Measurements from ENCODE around the gene PLGRKT.
"Not testable (repeated sequence)": the region's sequence is repeated elsewhere in the genome, so short reads cannot be mapped to it uniquely, and the experiment has no call there.

The PLGRKT gene

DNA sequence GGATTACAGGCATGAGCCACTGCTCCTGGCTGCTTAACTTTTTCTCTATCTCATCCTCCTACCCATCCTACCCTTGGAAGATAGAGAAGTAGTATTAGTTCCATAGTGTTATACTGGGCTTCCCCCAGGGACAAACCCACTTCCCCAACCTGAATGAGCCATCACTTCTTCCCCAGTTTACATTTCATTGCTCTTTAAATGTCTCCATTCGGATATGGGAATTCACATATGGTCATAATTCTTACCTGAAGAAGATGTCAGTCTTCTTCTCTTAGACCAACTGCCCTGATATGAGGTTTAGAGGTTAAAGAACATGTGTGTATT is 14.5 kb upstream of the PLGRKT start:
- no peak for DNase-seq (ENCODE audit: low read depth in 3 of 3)

DNA sequence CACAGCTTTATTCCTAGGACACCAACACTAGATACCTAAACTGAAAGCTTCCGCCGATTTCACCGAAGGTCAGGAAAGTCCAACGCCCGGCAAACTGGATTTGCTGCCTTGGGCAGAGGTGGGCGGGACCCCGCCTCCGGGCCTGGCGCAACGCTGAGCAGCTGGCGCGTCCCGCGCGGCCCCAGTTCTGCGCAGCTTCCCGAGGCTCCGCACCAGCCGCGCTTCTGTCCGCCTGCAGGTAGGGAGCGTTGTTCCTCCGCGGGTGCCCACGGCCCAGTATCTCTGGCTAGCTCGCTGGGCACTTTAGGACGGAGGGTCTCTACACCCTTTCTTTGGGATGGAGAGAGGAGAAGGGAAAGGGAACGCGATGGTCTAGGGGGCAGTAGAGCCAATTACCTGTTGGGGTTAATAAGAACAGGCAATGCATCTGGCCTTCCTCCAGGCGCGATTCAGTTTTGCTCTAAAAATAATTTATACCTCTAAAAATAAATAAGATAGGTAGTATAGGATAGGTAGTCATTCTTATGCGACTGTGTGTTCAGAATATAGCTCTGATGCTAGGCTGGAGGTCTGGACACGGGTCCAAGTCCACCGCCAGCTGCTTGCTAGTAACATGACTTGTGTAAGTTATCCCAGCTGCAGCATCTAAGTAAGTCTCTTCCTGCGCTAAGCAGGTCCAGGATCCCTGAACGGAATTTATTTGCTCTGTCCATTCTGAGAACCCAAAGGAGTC is 12.8 kb upstream of the PLGRKT start, which contains the start of gene CD274:
Gene CD274 (plus strand): TSS at position 184 of the 733 bp plus-strand sequence. CDS start 5,572 bp downstream, outside the sequence.
- DNase-seq (ENCODE audit: low read depth in 3 of 3) = peak; percentile 71 to 74 (median 72)

DNA sequence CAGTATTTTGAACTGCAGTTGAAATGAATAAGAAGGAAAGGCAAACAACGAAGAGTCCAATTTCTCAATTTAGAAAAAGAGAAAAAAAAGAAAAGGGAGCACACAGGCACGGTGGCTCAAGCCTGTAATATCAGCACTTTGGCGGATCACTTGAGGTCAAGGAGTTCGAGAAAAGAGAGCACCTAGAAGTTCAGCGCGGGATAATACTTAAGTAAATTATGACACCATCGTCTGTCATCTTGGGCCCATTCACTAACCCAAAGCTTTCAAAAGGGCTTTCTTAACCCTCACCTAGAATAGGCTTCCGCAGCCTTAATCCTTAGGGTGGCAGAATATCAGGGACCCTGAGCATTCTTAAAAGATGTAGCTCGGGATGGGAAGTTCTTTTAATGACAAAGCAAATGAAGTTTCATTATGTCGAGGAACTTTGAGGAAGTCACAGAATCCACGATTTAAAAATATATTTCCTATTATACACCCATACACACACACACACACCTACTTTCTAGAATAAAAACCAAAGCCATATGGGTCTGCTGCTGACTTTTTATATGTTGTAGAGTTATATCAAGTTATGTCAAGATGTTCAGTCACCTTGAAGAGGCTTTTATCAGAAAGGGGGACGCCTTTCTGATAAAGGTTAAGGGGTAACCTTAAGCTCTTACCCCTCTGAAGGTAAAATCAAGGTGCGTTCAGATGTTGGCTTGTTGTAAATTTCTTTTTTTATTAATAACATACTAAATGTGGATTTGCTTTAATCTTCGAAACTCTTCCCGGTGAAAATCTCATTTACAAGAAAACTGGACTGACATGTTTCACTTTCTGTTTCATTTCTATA is 12.0 kb upstream of the PLGRKT start:
- DNase-seq (ENCODE audit: low read depth in 3 of 3) = no peak

DNA sequence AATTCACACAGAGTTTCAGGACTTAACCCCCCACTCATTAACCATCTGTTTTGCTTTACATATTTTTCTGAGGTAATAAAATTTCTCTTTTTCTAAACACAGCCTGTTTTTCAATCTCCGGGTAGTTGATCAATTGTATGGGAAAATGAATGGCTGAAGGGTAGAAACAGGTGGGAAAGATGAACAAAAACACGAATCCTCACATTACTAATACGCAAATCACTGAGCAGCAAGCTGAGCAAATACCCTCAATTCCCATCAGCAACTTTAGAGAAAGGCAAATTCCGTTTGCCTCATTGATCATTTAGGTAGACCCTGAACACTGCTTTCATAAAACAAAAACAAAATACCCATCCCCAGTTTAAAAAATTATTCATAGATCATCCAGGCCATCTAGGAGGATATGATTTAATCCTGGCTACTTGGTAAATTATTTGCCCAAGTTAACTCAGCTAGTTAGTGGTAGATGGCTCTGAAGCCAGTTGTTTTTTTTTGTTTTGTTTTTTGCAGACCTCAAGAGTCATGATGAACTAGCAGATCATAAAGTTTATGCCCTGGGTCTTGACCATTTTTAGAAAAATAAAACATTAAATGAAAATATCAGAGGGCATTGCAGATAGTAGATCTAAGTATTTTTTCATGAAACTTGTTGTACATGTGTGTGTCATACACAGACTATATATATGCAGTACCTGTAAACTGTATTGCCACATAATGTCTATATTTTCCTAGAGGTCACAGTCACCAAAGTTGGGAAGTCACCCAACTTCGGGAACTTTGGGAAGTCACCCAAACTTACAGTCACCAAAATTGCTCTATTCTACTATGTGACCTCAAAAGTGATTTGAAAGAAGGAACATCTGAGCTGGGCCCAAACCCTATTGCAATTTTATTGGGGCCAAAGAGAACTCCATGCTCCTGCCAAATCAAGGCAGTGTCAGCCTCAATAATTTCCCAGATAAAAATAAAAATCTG is 11.0 kb upstream of the PLGRKT start:
- DNase-seq (ENCODE audit: low read depth in 3 of 3) = no peak

DNA sequence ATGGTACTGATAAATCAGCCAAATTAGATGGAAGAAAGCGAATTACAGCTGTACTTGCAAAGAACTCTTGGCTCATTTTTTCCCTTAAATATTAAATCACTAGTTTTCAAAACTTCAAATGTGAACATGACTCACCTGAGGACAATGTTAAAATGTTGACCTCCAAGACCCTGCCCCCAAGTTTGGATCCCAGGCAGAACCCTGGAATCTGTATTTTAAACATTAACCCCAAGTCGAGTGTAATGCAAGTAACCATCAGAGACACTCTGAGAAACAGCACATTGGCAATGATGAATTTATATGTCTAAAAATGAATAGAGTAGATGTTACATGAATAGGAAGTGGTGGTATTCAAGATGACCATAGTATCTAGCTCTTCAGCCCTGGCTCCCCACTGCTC is 10.3 kb upstream of the PLGRKT start:
- no peak for DNase-seq (ENCODE audit: low read depth in 3 of 3)

DNA sequence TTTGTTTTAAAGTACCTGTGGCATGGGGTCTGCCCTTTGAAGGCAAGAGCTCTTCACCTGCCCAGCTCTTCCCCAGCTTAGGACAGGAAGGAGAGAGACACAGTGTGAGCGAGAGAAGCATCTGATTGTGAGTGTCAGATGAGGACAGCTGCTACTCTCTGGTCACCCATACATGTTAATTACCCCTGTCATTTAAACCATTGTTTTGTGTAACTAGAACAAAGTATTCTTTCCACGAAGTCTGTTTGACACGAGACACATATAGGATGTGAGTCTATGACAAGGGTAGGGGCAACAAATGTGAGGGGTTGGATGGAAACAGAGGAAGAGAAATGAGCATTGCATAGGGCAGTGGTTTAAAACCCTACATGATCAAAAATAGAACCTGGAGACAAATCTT is 9.6 kb upstream of the PLGRKT start:
- no peak for DNase-seq (ENCODE audit: low read depth in 3 of 3)

DNA sequence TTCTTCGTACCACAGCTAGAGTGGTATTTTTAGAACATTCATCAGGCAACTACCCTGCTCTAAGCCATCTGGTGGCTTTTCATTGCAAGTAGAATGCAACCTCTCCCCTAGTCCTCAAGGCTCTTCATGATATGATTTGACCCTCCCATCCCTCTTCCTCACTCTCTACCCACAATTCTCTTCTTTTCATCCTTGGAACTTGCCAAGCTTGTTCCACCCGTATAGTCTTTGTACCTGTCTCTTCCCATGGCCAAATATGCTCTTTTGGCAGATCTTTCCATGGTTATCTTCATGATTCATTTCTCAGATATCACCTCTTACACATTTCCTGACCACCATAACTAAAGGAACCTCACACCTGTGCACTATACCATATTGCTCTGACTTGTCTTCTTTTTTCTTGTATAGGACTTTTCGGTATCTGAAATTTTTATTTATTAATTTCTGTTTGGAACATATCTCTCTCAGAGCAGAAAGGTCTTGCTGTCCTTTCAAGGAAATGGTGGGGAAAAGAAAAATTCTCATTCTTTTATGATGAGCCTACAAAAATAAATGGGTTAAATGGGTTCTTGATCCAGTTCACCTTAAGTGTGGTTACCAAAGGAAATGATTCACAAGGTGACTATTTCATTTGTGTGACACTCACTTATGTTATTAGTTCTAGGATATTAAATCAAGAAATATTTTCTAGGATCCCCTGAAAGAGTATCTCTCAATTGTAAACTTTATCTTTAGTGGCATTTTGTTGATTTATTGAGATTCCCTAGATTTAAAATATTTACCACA is 8.9 kb upstream of the PLGRKT start:
- DNase-seq (ENCODE audit: low read depth in 3 of 3) = no peak

DNA sequence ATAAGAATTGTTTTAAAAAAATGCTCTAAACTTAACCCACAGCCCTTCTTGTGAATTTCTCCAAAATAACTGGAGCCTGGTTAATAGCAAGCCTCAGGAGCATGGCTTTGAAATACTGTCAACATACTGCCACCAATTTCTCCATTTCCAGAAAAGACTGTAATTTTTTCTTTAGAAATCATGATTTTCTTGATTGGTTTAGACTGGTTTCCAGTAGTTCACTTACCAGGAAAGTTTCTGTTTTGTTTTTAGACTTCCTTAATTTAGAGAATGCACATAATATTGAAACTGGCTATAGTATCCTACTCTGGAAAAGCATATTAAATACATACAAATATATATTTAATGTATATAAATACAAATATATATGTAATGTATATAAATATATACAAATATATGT is 8.2 kb upstream of the PLGRKT start:
- DNase-seq (ENCODE audit: low read depth in 3 of 3) = no peak

DNA sequence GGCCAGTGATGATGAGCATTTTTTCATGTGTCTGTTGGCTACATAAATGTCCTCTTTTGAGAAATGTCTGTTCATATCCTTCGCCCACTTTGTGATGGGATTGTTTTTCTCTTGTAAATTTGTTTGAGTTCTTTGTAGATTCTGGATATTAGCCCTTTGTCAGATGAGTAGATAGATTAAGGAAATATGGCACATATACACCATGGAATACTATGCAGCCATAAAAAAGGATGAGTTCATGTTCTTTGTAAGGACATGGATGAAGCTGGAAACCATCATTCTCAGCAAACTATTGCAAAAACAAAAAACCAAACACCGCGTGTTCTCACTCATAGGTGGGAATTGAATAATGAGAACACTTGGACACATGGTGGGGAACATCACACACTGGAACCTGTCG is 7.4 kb upstream of the PLGRKT start:
- not testable (repeated sequence) for DNase-seq (ENCODE audit: low read depth in 3 of 3)

DNA sequence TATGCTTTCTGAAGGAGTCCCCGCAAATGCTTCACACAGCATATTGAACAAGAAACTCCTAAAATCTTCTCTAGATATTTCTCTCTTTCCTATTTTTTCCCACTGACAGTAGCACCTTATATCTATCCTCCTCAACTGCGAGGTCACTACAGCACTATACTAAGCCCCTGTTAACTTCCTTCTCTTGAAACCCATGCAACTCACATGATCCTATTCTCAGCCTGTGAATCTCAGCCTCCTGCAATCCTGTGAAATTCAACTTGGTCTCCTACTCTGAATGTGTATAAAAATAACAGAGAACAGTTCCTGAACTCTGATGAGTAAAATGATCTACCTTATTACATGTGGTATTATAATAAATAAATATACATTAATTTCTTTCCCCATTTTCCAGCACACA is 6.1 kb upstream of the PLGRKT start:
- DNase-seq (ENCODE audit: low read depth in 3 of 3) = no peak

DNA sequence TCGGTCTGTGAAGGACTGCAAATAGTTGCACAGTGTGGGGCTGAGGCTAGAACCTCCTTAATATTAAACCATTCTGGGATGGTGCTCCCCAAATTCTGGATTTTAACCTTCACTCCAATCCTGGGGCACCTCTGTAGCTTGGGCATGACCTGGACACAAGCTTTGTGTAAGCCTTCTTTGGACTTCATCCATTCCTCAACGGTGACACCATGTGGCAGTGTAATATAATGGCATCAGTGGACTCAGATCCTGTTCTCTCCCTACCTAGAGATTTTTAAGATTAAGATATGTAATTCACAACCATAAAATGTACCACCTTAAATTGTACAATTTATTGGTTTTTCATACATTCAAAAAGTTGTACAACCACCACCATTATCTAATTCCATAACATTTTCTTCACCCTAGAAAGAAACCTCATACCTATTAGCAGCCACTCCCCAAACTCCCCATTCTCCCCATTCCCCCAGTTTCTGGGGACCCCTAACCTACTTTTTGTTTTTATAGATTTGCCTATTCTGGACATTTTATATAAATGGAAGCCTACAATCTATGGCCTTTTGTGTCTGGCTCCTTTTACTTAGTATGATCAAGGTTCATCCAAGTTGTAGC is 4.8 kb upstream of the PLGRKT start:
- DNase-seq (ENCODE audit: low read depth in 3 of 3) = no peak

DNA sequence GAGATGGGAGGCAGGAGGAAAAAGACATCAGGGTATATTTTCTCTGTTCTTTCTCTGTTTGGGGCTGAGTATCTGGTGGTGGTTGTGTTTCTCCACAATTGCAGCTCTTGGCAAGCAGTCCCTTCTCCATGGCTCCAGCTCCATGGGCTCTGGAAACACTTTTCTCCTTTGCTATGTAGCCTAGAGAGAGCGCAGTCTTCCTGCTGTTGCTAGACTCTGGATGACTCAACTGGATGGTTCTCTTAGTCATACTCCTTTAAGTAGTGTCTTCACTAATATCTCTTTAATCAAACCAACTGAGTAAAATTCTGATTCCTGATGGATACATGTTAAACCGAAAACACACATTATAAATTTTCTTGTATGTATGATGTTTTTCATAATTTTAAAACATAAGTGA is 3.3 kb upstream of the PLGRKT start:
- no peak for DNase-seq (ENCODE audit: low read depth in 3 of 3)

DNA sequence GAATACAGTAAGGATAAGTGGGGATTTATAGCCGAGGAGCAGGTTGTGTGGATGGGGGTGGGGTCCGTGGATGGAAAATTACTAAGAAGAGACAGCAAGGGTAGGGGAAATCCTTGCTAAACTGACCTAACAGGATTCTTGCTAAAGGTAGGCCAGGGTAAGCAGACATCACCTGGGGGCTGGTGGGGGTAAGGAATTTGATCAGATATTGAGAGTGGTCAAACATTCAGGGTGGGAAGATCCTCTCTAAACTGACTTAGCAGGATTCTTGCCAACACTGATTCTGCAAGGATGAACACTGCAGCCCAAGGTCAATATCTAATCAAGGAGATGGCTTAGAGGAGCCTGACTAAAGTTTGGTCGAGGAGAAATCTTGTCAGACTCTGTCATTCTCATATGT is 2.7 kb upstream of the PLGRKT start:
- DNase-seq (ENCODE audit: low read depth in 3 of 3) = no peak

DNA sequence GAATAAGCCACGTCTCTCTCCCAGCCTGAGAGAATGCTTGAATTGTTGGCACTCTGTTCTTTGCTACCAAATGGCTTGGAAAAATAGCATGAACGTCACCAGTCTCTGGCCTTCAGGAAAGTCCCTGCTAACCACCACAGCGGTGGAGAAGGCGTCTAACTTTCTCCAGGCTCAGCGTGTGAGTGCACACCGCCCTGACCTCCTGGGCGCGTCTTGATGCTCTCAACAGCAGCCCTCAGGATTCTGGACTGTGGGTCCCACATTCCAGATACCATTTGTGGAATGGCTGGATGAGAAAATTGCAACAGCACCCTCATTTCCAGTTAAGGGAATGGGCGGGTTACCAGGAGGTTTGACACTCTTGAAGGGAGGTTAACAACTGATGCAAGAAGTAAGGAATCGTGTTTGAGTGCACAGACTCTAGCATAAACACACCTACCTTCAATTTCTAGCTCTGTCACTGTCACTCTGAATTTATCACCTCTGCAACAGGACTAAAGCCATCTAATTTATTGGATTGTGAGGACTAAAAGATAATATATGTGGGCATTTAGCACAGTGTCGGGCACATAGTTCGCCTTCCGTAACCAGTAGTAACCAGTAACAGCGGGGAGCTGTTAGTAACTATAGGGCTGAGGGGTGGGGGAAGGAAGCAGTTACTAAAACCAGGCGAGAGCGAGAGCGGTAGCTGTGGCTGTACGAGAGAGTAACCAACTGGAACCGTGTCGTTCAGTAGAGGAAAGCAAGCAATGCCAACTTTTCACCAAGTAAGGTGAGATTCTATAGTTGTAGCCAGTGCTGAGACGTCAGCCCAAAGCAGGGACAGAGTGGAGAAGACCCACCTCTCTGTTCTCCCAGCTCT is 807 bp upstream of the PLGRKT start:
- no peak for DNase-seq (ENCODE audit: low read depth in 3 of 3)

DNA sequence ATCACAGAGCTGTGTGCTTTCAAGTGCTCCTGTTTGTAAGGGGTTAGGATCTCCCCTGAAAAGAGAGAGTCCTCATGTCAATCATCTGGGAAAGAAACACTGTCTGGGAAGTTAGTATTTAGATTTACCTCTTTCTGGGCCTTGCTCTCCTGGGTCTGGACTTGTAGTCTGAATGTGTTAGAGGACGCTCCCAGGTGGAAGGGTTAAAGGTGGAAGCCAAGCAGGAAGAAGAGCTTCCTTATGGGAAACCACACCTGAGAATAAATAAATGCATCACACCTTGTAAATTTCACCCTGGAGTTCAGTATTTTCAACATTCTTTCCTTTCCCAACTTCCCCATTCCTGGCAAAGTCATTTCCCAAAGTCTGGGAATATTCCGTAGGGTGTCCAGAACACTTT is 1.3 kb downstream of the PLGRKT start:
- no peak for DNase-seq (ENCODE audit: low read depth in 3 of 3)

DNA sequence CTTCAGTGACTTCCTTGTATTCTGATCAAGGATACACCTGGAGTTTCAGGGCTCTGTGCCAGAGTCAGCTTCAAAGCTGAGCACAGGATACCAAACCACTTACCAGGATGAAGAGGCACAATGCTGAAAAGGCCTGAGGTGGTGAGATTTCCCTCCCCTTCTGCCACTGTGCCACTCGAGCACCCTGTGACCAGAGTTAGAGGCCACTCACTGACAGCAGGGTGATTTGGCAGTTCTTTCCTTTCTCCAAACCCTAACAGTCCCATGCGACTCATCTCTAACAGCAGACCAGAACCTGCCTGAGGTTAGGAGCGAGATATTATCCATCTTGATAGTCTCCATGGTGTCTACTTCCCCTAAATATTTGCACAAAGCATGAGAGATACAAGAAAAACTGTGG is 1.8 kb downstream of the PLGRKT start:
- no peak for DNase-seq (ENCODE audit: low read depth in 3 of 3)

DNA sequence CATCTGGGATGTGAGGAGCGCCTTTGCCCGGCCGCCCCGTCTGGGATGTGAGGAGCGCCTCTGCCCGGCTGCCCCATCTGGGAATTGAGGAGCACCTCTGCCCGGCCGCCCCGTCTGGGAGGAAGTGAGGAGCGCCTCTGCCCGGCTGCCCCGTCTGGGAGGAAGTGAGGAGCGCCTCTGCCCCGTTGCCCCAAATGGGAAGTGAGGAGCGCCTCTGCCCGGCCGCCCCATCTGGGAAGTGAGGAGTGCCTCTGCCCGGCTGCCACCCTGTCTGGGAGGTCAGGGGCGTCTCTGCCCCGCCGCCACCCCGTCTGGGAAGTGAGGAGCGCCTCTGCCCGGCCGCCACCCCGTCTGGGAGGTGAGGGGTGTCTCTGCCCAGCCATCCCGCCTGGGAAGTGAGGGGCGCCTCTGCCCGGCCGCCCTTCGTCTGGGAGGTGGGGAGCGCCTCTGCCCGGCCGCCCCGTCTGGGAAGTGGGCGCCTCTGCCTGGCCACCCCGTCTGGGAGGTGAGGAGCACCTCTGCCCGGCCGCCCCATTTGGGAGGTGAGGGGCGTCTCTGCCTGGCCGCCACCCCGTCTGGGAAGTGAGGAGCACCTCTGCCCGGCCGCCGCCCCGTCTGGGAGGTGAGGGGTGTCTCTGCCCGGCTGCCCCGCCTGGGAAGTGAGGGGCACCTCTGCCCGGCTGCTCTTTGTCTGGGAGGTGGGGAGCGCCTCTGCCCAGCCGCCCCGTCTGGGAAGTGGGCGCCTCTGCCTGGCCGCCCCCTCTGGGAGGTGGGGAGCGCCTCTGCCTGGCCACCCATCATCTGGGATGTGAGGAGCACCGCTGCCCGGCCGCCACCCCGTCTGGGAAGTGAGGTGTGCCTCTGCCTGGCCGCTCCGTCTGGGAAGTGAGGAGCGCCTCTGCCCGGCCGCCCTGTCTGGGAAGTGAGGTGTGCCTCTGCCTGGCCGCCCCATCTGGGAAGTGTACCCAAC is 3.6 kb downstream of the PLGRKT start:
- not testable (repeated sequence) for DNase-seq (ENCODE audit: low read depth in 3 of 3)

DNA sequence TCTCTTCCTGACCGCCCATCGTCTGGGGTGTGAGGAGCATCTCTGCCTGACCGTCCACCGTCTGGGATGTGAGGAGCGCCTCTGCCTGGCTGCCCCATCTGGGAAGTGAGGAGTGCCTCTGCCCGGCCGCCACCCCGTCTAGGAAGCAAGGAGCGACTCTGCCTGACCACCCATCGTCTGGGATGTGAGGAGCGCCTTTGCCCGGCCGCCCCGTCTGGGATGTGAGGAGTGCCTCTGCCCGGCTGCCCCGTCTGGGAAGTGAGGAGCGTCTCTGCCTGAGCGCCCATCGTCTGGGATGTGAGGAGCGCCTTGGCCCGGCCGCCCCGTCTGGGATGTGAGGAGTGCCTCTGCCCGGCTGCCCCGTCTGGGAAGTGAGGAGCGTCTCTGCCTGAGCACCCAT is 4.4 kb downstream of the PLGRKT start:
- not testable (repeated sequence) for DNase-seq (ENCODE audit: low read depth in 3 of 3)

DNA sequence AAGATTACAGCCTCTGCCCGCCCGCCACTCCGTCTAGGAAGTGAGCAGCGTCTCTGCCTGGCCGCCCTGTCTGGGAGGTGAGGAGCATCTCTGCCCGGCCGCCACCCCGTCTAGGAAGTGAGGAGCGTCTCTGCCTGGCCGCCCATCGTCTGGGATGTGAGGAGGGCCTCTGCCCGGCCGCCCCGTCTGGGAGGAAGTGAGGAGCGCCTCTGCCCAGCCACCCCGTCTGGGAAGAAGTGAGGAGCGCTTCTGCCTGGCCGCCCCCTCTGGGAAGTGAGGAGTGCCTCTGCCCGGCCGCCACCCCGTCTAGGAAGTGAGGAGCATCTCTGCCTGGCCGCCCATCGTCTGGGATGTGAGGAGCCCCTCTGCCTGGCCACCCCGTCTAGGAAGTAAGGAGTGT is 4.8 kb downstream of the PLGRKT start:
- DNase-seq (ENCODE audit: low read depth in 3 of 3) = not testable (repeated sequence)
